GM12878 (cell line): ENCODE data around the gene RAD23B. TPM values are rescaled to one million over a fixed set of nuclear protein-coding genes. Genes with fewer than 3 reads are reported as not detected.
A peak's percentile ranks its signal among the peaks of the same experiment; 100 is the strongest.

Source experiments
- ATAC-seq: fragments of 200-7000 bp; cut with Tn5 transposase; 3 replicates; pipeline ENCODE4 v1.9.1; 2020; ENCODE audit warnings: mild to moderate bottlenecking, moderate library complexity
- BruUV-seq: library from RNA; stranded (reverse); fragments of 400-500 nt; replicated peaks from 2 replicates; lab custom pipeline; 2021; lab: Mats Ljungman, UMichigan
- CTCF ChIA-PET: fragments of 300-600 bp; sonication (Branson Sonifier 250); formaldehyde crosslinking; extraction: SDS; loops from one replicate; lab custom pipeline; 2021; ENCODE audit warnings: inconsistent platforms; lab: Yijun Ruan, JAX
- POLR2A ChIA-PET: fragments of 350-600 bp; formaldehyde crosslinking; extraction: SDS; loops from one replicate; lab custom pipeline; 2021; ENCODE audit warnings: inconsistent platforms; lab: Charles Lee
- RAD21 ChIA-PET: fragments of 300-600 bp; sonication (Branson Sonifier 250); formaldehyde crosslinking; loops from one replicate; lab custom pipeline; 2023; ENCODE audit warnings: antibody characterized with exemption; ENCODE audit not compliant: unreplicated experiment; lab: Charles Lee
- SMC1A ChIA-PET: fragments of 300-600 bp; sonication (Branson Sonifier 250); formaldehyde crosslinking; loops from one replicate; lab custom pipeline; 2023; ENCODE audit not compliant: unreplicated experiment, uncharacterized antibody; lab: Charles Lee
- DNase-seq: peaks from one replicate; pipeline ENCODE4 v3.0.0-alpha.2; 2011; ENCODE audit warnings: low read depth, low spot score
- FAIRE-seq: peaks from 3 replicates; lab custom pipeline; 2011; peaks lifted over from hg19 to GRCh38; lab: Jason Lieb, UNC
- H2AFZ ChIP-seq: 2 replicates; pipeline ENCODE4 v1.6.0; 2011; ENCODE audit warnings: low read depth, low read length, control low read depth; ENCODE audit not compliant: control insufficient read depth
- H3K27ac ChIP-seq: 2 replicates; pipeline ENCODE4 v1.5.1; 2011; ENCODE audit warnings: control low read depth; ENCODE audit not compliant: control insufficient read depth, insufficient read depth
- H3K27me3 ChIP-seq, 2 experiments: replicated peaks in 1 of 2; 2 replicates each; pipeline versions ENCODE4 v1.6.0 to v1.6.1; 2011; ENCODE audit warnings: low read length in 1 of 2; ENCODE audit not compliant: control insufficient read depth in 2 of 2, insufficient read depth in 2 of 2
- H3K36me3 ChIP-seq, 2 experiments: 2 replicates each; pipeline ENCODE4 v1.5.1; 2011; ENCODE audit warnings: low read length in 1 of 2; ENCODE audit not compliant: control insufficient read depth in 2 of 2, insufficient read depth in 2 of 2
- H3K4me1 ChIP-seq: 2 replicates; pipeline ENCODE4 v1.6.1; 2011; ENCODE audit warnings: mild to moderate bottlenecking, low read length, moderate library complexity, mixed read lengths; ENCODE audit not compliant: control insufficient read depth, insufficient read depth
- H3K4me2 ChIP-seq: 2 replicates; pipeline ENCODE4 v1.6.0; 2011; ENCODE audit warnings: control low read depth; ENCODE audit not compliant: control insufficient read depth, insufficient read depth
- H3K4me3 ChIP-seq: fragments of 200-600 bp; sonication (generic); 2 replicates; pipeline ENCODE4 v1.5.1; 2016
- H3K79me2 ChIP-seq: 2 replicates; pipeline ENCODE4 v1.6.0; 2011; ENCODE audit warnings: low read length; ENCODE audit not compliant: control insufficient read depth, insufficient read depth
- H3K9ac ChIP-seq: 2 replicates; pipeline ENCODE4 v1.8.0; 2011; ENCODE audit warnings: low read length, control low read depth, mixed read lengths; ENCODE audit not compliant: control insufficient read depth, insufficient read depth
- H3K9me3 ChIP-seq: replicated peaks from 3 replicates; pipeline ENCODE4 v1.5.1; 2011; ENCODE audit warnings: mild to moderate bottlenecking, low read length; ENCODE audit not compliant: control insufficient read depth, insufficient read depth
- H4K20me1 ChIP-seq: 2 replicates; pipeline ENCODE4 v1.6.0; 2011; ENCODE audit not compliant: control insufficient read depth, insufficient read depth
- BACH1 ChIP-seq: fragments of 450-650 bp; IDR thresholded peaks from 2 replicates; pipeline ENCODE4 v1.6.1; 2017; ENCODE audit warnings: mild to moderate bottlenecking, borderline replicate concordance
- BRCA1 ChIP-seq: IDR thresholded peaks from 2 replicates; pipeline ENCODE4 v1.6.1; 2011; ENCODE audit warnings: low read depth, low read length, improper control_type of control experiment
- MLLT1 ChIP-seq: fragments of 450-650 bp; IDR thresholded peaks from 2 replicates; pipeline ENCODE4 v1.6.1; 2016; ENCODE audit warnings: mild to moderate bottlenecking
- NFIC ChIP-seq: IDR thresholded peaks from 2 replicates; pipeline ENCODE4 v1.6.1; 2012; ENCODE audit warnings: low read depth, mild to moderate bottlenecking, inconsistent platforms, low read length, moderate library complexity
- PAX8 ChIP-seq: fragments of 450-650 bp; IDR thresholded peaks from 2 replicates; pipeline ENCODE4 v1.6.1; 2017; ENCODE audit warnings: mild to moderate bottlenecking, moderate library complexity
- PML ChIP-seq: IDR thresholded peaks from 2 replicates; pipeline ENCODE4 v1.6.1; 2012; ENCODE audit warnings: low read length, inconsistent platforms
- SIX5 ChIP-seq: IDR thresholded peaks from 2 replicates; pipeline ENCODE4 v1.6.1; 2011; ENCODE audit warnings: mild to moderate bottlenecking, low read depth, low read length, moderate library complexity; ENCODE audit not compliant: severe bottlenecking
- ZNF687 ChIP-seq: fragments of 450-650 bp; IDR thresholded peaks from 2 replicates; pipeline ENCODE4 v1.6.1; 2017; ENCODE audit warnings: mild to moderate bottlenecking, moderate library complexity
- WGBS: methylation state at CpG from one replicate; pipeline ENCODE4 v1.1.6; 2016; ENCODE audit warnings: low lambda C conversion rate; ENCODE audit not compliant: insufficient replicate concordance, insufficient coverage; ENCODE audit errors: missing lambda C conversion rate; 5-methylcytosine and 5-hydroxymethylcytosine counted together
- in situ Hi-C: fragments of 300-500 bp; cut with MboI; formaldehyde crosslinking; loops from 9 replicates; pipeline ENCODE4 v1.14.3; 2018; ENCODE audit warnings: mixed read lengths
- intact Hi-C: fragments of 100-400 bp; cut with micrococcal nuclease; formaldehyde crosslinking; loops from one replicate; pipeline ENCODE4 v1.14.2; 2022; ENCODE audit not compliant: unreplicated experiment
- polyA plus RNA-seq, 11 experiments: library from polyadenylated mRNA; depleted of rRNA in 4 of 11; unstranded in 6 of 11; stranded (reverse) in 5 of 11; fragments of >200 nt; fragmentation: Nextera tagmentation in 4 of 11; fragmentation: Illumina TruSeq in 1 of 11; extraction: Ambion mirVana in 4 of 11; extraction: Trizol in 1 of 11; gene quantifications; 1 replicate in 1 of 11; 2 replicates in 10 of 11; pipeline versions ENCODE4 v1.2.1 to v1.2.3, GENCODE V29; 2011 to 2016; ENCODE audit warnings: inconsistent platforms in 2 of 11, missing spikeins in 2 of 11, low read depth in 1 of 11
- total RNA-seq, 4 experiments: library from RNA; depleted of rRNA in 3 of 4; stranded (reverse); fragments of >200 nt in 3 of 4; fragmentation: Illumina TruSeq in 1 of 4; extraction: Trizol in 1 of 4; gene quantifications; 2 replicates each; pipeline versions ENCODE4 v1.2.1 to v1.2.3, GENCODE V29; 2013 to 2021

The RAD23B gene
- total and polyA plus RNA-seq, 10 of the 15 experiments (the other 5 are each of a cell fraction or from before 2014, with no cell fraction given), result 10.3 to 256 (median 54.6) TPM

- TF ChIP-seq NFIC (no peak), BACH1 (no peak), PML (no peak), MLLT1 (0 out of 2 replicates have a peak, but pooled peaks have one; percentile 41), ZNF687 (no peak), PAX8 (no peak), SIX5 (no peak), BRCA1 (no peak)
- TF ChIP-seq, all 136 proteins: peak for 1
- RAD21 ChIA-PET, result interaction anchor here (0.9 to 2.9 kb wide), 16 partner anchors 8 to 290 kb away, joined by 3 to 53 read pairs (median 6); partner anchors contain the start of gene RAD23B
- no peak overlapping the region for H3K4me3 ChIP-seq
- H3K9ac ChIP-seq, result no peak overlapping the region
- H3K4me2 ChIP-seq, result no peak overlapping the region
- in situ Hi-C loops (no loop called here), intact Hi-C loops (no loop called here)
- no peak for FAIRE-seq
- no peaks in the 10 kb centered on the region for H4K20me1 ChIP-seq
- no peaks in the 10 kb centered on the region for H3K27me3 ChIP-seq
- H3K9me3 ChIP-seq, result no peaks in the 10 kb centered on the region; the same call in 2 of the 3 replicates
- H3K79me2 ChIP-seq, result no peaks in the 10 kb centered on the region
- CTCF ChIA-PET, result interaction anchor here (1.1 to 3.0 kb wide), 7 partner anchors 9 to 98 kb away, joined by 3 to 21 read pairs (median 7); no protein-coding TSS in a partner anchor
- H3K4me1 ChIP-seq, result no peaks in the 10 kb centered on the region; the same call in 1 of the 2 replicates
- BruUV-seq, result no TSS peak
- no peak overlapping the region for H3K27ac ChIP-seq
- 61% methylated on average over 4 of the region's 4 CpGs for WGBS
- SMC1A ChIA-PET, result interaction anchor here (0.6 to 3.3 kb wide), 21 partner anchors 8 to 289 kb away, joined by 3 to 64 read pairs (median 5); partner anchors contain the start of gene RAD23B
- peak overlapping the region; percentile 19; the same call in 1 of the 2 replicates for H2AFZ ChIP-seq
- DNase-seq, result no peak
- POLR2A ChIA-PET, result interaction anchor here (0.6 to 2.8 kb wide), 12 partner anchors 9 to 53 kb away, joined by 3 to 36 read pairs (median 5); partner anchors contain the start of gene RAD23B
- H3K36me3 ChIP-seq, result no peaks in the 10 kb centered on the region
- no peak for ATAC-seq
Observed at GRCh38 chr9:107269681-107270080, 13.4 kb upstream of the RAD23B start.
